D341Med (cell line): ENCODE data around the gene DAZAP2.

Experiments used
- DNase-seq: peaks from one replicate; pipeline ENCODE4 v3.0.0; 2012; ENCODE audit warnings: low spot score

DAZAP2 gene

GRCh38 chr12:51238510-51239334 lies at the start of gene DAZAP2:
Gene DAZAP2, plus strand, starts transcription at chr12:51238826. Its CDS starts 82 bp downstream, at chr12:51238908.
- DNase-seq: peak; percentile 99

DNA sequence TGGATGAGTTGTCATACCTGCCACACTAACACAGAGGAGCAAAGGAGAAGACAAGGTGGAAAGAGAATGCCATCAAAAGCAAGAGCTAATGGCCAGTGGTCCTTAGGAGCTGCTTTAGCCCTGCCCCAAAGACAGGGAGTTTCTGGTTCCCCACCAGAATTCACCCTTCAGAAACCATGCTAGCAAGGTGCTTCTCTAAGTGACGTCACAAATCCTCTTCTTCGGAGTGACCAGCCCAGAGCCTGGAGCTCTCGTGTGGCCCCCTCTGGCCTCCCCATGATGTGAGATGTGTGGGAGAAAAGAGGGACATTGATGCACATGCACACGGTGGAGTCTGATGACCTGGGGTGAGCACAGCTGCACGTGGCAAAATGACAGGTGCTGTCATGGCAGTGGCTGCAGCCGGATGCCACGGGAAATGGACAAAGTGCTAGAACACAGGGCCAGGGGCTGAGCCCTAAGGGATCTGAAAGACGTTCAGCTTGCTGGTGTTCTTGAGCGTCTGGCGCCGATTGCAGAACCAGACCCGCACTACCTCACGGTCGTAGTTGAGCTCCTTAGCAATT lies 48.8 kb upstream of the DAZAP2 start:
- DNase-seq: no peak

- no peak for DNase-seq
Observed at GRCh38 chr12:51190820-51191219, 47.8 kb upstream of the DAZAP2 start.

GRCh38 chr12:51191516-51192283 lies 46.9 kb upstream of the DAZAP2 start:
- DNase-seq: no peak

DNA sequence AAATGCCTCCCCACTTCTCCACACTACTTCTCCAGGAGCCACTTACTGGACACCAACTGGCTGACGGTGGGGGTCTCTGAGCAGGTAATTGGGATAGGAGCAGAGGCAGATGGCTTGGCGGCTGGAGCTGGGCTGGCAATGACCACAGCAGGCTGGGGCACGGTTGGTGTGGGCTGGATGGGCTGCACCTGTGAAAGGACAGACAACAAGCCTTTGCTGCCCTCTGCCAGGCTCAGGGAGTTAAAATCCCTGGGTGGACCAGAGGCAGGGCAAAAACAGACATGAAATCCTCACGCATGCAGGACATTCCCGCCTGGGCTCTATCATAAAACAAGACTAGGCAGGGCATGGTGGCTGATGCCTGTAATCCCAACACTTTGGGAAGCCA lies 46.3 kb upstream of the DAZAP2 start:
- no peak for DNase-seq

DNA sequence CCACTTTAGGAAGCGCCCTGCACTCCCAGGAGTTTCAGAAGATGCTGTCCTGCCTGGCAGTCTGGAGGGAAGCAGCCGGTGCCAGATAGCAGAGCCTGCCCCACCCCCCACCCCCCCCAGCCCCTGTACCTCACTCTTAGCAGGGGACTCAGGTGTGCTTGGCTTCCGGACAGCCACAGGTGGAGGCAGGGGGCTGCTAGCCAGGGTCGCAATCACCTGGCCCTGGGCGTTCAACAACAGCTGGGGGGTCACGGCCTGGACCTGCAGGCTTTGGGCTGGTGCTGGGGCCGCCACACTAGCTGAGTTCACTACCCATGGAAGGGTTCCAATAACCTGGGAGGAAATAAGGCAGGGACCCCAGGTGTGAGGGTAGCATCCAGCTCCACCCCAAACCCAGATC lies 42.8 kb upstream of the DAZAP2 start:
- no peak for DNase-seq

DNA sequence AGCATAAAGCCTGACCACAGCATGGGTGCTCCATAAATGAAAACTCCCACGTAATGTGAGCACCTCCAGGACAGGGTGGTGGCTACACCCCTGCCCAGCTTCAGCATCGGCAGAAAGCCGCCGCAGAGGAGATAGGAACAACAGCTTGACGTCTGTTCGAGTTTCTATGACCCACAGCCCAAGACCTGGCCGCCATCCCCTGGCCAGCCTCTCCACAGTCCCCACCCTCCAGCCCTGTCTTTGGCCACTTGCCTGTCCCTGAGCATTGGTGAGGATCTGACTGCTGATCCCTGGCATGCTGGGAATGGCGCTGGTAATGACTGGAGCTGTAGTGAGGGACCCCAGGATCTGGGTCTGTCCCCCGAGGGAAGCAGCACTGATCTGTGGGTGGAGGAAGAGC lies 42.1 kb upstream of the DAZAP2 start:
- no peak for DNase-seq

GRCh38 chr12:51197736-51198567 lies 40.7 kb upstream of the DAZAP2 start:
- DNase-seq: no peak

- no peak for DNase-seq
Observed at GRCh38 chr12:51198568-51199365, 39.9 kb upstream of the DAZAP2 start.

DNA sequence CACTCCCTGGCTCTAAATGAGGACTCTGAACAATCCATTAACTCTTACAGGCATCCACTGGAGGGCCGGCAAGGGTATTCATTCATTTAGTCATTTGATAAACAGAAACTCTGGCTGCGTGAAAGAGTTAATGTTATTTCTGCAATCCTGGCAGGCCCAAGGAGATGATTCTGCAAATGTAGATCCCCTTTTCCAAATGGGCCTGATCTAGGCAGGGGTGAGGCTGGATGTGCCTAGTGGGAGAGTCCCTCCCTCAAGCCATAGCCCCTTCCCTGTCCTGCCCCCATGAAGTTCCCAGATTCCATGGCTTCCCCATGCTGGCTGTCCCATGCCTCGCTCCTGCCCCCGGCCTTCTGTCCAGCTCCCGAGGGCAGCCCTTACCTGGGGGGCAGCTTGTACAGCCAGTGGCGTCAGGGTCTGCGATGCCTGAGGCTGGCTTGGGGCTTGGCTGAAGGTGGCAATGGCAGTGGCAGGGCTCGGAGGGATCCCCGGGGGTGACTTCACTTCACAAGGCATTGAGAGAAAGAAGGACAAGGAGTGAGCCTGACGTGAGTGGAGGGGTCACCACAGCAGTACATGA lies 39.2 kb upstream of the DAZAP2 start:
- no peak for DNase-seq

DNA sequence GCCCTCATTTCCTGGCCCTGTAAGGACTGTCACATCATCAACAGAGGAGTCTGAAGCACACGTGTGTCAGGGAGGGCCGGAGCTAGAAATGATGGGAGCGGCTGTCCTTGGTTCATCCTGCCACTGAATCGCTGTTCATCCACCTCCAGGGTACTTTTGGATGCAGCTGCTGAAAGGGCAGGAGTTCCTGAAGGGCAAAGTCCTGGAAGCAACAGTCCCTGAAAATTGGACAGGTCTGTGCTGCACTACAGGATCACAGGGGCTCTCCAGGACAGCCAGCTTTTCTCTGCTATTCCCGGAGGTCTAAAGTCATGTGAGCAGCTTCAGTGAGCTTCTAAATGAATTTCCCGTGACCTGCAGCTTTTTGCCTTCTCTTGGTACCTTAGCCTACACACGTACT lies 38.5 kb upstream of the DAZAP2 start:
- no peak for DNase-seq

GRCh38 chr12:51200806-51201205 lies 37.8 kb upstream of the DAZAP2 start:
- DNase-seq: no peak

- DNase-seq: no peak
Observed at GRCh38 chr12:51202718-51203117, 35.9 kb upstream of the DAZAP2 start.

DNA sequence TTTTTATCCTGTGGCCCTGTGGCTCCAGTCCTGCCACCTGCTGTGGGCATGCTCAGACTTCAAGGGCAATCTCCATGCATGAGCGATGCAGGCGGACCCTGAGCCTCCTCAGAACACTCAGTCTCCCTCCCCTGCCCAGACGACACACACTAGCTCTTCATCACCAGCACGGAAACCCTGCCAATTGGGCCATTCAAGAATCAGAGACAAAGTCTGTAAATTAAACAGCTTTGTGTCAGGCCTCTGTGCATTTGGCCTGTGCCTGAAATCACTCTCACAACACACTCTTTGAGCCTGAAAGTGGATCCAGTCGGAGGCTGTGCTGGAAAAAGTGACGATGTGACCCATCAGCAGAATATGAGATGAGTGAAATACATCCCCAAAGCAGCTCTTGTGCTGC lies 33.3 kb upstream of the DAZAP2 start:
- DNase-seq: no peak

GRCh38 chr12:51208016-51208660 lies 30.5 kb upstream of the DAZAP2 start:
- no peak for DNase-seq

DNA sequence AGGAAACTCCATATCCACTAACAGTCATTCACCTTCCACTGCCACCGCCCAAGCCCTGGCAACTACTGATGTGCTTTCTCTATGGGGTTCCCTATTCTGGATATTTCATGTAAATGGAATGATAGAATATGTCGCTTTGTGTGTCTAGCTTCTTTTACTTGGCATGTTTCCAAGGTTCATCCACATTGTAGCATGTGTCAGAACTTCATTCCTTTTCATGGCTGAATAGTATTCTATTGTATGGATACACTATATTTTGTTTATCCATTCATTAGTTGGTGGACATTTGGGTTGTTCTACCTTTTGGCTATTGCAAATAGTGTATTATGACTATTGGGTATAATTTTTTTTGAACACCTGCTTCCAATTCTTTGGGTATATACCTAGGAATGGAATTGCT lies 29.4 kb upstream of the DAZAP2 start:
- no peak for DNase-seq

DNA sequence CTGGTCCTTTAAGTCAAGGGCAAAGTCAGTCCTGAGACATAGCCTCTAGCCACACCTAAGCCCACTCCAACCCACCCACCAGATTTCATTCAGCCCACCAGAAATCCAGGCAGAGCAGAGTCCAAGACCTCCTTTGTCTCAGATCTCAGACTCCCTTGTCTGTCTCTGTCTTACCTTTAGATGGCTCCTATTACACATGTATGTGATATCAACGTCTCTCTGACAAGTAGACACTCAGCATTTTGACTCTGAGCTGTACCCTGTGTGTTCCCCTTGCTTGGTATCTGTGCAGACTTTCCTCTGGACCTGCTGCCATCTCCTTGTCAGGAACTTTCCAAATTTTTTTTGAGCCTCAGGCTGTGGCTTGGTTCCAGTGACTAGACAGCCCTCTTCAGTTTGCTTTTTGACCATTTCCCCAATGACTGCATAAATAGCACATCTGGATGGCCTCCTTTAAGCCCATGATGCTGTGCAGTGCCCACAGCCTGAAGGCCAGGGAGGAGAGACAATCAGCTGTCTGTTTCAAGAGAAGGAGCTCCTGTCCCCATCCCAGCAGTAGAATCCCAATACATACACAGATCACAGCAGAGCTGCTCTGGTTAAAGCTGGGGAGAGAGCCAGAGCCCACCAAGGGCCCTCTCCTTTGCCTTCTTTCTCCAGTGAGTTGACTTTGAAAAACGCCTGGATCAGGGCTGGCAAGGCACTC lies 27.8 kb upstream of the DAZAP2 start:
- DNase-seq: no peak

GRCh38 chr12:51214895-51215294 lies 23.7 kb upstream of the DAZAP2 start:
- no peak for DNase-seq

- DNase-seq: no peak
Observed at GRCh38 chr12:51216642-51217041, 22.0 kb upstream of the DAZAP2 start.
